Psoas muscle (tissue), 8 donors: ENCODE data around the gene OPTC. TPM values are rescaled to one million over a fixed set of nuclear protein-coding genes. Genes with fewer than 3 reads are reported as not detected.
A peak's percentile ranks its signal among the peaks of the same experiment; 100 is the strongest.

Source experiments
- ATAC-seq, 4 donors: fragments of 200-7000 bp; cut with Tn5 transposase; one replicate each; pipeline ENCODE4 v1.9.1; 2020; ENCODE audit warnings: moderate library complexity in 3 of 4, mild to moderate bottlenecking in 2 of 4
- DNase-seq, 2 donors: peaks; one replicate each; pipeline ENCODE4 v3.0.0-alpha.2; 2020
- H3K27ac ChIP-seq: fragments of 200-600 bp; one replicate; pipeline ENCODE4 v1.8.0; 2022
- H3K27me3 ChIP-seq, 3 donors: fragments of 200-600 bp in 1 of 3; one replicate each; pipeline versions ENCODE4 v1.6.1 to v1.8.0; 2013 to 2022; ENCODE audit warnings: low read length in 2 of 3, mild to moderate bottlenecking in 2 of 3, moderate library complexity in 1 of 3; ENCODE audit not compliant: insufficient read depth in 3 of 3
- H3K36me3 ChIP-seq, 2 donors: fragments of 200-600 bp in 1 of 2; one replicate each; pipeline versions ENCODE4 v1.6.1 to v1.8.0; 2013 to 2022; ENCODE audit warnings: low read depth in 1 of 2, mild to moderate bottlenecking in 1 of 2, moderate library complexity in 1 of 2; ENCODE audit not compliant: insufficient read depth in 1 of 2
- H3K4me1 ChIP-seq: fragments of 200-600 bp; one replicate; pipeline ENCODE4 v1.8.0; 2022
- H3K4me3 ChIP-seq: fragments of 200-600 bp; one replicate; pipeline ENCODE4 v1.8.0; 2022; ENCODE audit warnings: mild to moderate bottlenecking
- H3K9me3 ChIP-seq: fragments of 200-600 bp; one replicate; pipeline ENCODE4 v1.8.0; 2022
- WGBS, 3 donors: extraction: QIAGEN DNeasy Blood & Tissue Kit; methylation state at CpG; one replicate each; pipeline versions ENCODE4 v1.1.6 to v1.1.7; 2013; 5-methylcytosine and 5-hydroxymethylcytosine counted together
- intact Hi-C, 2 donors: fragments of 100-400 bp; cut with DNase I; formaldehyde crosslinking; loops; one replicate each; pipeline versions ENCODE4 v1.11.0 to v1.14.2; 2022
- polyA plus RNA-seq, 3 donors: library from polyadenylated mRNA; stranded (reverse); fragments of 200-250 nt; gene quantifications; one replicate each; pipeline ENCODE4 v1.2.3, GENCODE V29; 2013
- total RNA-seq, 4 donors: library from RNA; stranded (reverse); fragmentation: NEBNext Ultra II Directional in 2 of 4; extraction: Animal tissue kit (Norgen Biotek cat#: 25700) in 2 of 4; gene quantifications; one replicate each; pipeline versions ENCODE4 v1.2.1 to v1.2.4, GENCODE V29; 2021 to 2023
- TF ChIP-seq, protein P1 (sequence below): fragments of 200-600 bp; IDR thresholded peaks from one replicate; pipeline ENCODE4 v1.8.0; 2022; ENCODE audit warnings: antibody characterized with exemption
- donor health status: healthy with polysubstance abuse.
- donor health status: DM: no; HTN: no; CAD: no; lungs with moderate emphysema.
- donor health status: Bipolar disorder and iron deficiency.
- donor health status: healthy.
- donor health status: DM: yes; HTN: yes; CAD: no.
- donor health status: DM: no; HTN: no; CAD: no.
- donor health status: DM: no; HTN: no; CAD: no.
- donor health status: DM: yes; HTN: yes; CAD: no.

OPTC gene
- total and polyA plus RNA-seq, 7 donors: not detected

DNA sequence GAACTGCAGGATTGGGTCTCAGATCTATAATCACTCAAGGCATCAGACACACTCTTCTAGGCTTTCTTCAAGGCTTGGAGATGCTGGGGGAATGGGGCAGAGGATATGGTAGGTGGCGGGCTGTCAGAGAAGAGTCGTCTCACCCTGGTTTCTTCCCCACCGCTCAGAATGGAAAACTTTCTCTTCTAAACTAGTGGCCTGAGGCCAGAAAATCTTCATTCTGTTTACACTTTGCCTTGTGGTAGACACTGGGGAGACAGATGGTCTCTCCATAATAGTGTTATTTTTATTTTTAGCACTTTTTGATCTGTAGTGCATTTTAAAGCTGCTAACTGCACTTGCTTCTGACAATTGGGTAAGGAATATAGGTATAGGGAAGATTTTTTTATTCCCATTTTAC is 15.7 kb upstream of the OPTC start:
- Histone ChIP-seq H3K4me1 (no peaks in the 10 kb centered on the region), H3K4me3 (peak overlapping the region; percentile 44), H3K27ac (no peak overlapping the region), H3K36me3 (no peaks in the 10 kb centered on the region), H3K9me3 (no peaks in the 10 kb centered on the region), H3K27me3 (peaks cover 0 to 9% (median 4%) of the 10 kb centered on the region in 3 donors)
- TF ChIP-seq, protein P1, sequence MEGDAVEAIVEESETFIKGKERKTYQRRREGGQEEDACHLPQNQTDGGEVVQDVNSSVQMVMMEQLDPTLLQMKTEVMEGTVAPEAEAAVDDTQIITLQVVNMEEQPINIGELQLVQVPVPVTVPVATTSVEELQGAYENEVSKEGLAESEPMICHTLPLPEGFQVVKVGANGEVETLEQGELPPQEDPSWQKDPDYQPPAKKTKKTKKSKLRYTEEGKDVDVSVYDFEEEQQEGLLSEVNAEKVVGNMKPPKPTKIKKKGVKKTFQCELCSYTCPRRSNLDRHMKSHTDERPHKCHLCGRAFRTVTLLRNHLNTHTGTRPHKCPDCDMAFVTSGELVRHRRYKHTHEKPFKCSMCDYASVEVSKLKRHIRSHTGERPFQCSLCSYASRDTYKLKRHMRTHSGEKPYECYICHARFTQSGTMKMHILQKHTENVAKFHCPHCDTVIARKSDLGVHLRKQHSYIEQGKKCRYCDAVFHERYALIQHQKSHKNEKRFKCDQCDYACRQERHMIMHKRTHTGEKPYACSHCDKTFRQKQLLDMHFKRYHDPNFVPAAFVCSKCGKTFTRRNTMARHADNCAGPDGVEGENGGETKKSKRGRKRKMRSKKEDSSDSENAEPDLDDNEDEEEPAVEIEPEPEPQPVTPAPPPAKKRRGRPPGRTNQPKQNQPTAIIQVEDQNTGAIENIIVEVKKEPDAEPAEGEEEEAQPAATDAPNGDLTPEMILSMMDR: no peak
- intact Hi-C loops: no loop called here
- DNase-seq (no peak), ATAC-seq (no peak)
- 82 to 86% (median 85%) methylated on average over 3 of the region's 3 CpGs for WGBS, 3 donors

DNA sequence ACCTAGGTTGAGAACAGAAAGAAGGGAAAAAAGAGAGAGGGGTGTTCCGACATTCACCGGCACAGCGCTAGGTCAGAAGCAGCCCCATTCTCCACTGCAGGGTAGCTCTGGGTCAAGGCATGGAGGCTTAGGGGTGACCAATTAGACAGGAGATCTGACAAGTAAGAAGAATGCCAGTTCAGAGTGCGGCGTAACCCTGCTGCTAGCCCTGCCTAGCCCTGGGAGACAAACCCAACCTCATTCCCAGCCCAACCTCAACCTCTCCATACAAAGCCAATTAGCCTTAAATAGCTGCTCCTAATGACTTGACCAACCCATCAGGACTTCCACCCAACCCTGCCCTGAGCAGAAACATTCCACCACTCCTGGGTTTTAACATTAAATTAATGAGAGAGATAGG is 15.0 kb upstream of the OPTC start:
- H3K4me1 ChIP-seq: no peaks in the 10 kb centered on the region
- DNase-seq (no peak), ATAC-seq (no peak)
- no peak overlapping the region for H3K4me3 ChIP-seq
- intact Hi-C loops: no loop called here
- no peaks in the 10 kb centered on the region for H3K36me3 ChIP-seq
- WGBS, 3 donors: 81 to 93% (median 86%) methylated on average over 5 of the region's 5 CpGs
- peaks cover 0 to 9% (median 4%) of the 10 kb centered on the region in 3 donors for H3K27me3 ChIP-seq
- no peak overlapping the region for H3K27ac ChIP-seq
- no peaks in the 10 kb centered on the region for H3K9me3 ChIP-seq
- TF ChIP-seq, protein P1: no peak

DNA sequence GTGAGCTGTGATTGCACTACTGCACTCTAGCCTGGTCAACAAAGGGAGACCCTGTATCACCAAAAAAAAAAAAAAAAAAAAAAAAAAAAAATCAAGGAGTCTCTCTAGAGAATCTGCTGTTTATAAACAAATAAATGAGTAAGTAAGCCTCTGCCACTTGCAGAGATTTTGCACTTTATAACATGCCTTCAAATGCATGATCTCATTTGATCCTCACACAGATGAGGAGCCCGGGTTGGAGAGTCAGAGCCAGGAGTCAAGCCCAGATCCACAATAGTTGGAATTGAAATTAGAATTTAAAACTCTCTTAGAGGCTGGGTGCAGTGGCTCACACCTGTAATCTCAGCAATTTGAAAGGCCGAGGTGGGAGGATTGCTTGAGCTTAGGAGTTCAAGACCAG is 14.3 kb upstream of the OPTC start:
- H3K27me3 ChIP-seq: peaks cover 0 to 9% (median 4%) of the 10 kb centered on the region in 3 donors
- H3K4me3 ChIP-seq: no peak overlapping the region
- DNase-seq (no peak), ATAC-seq (no peak)
- WGBS, 3 donors: 46 to 73% (median 69%) methylated on average over 2 of the region's 2 CpGs
- H3K36me3 ChIP-seq: no peaks in the 10 kb centered on the region
- TF ChIP-seq, protein P1: no peak
- H3K27ac ChIP-seq: no peak overlapping the region
- no peaks in the 10 kb centered on the region for H3K4me1 ChIP-seq
- no peaks in the 10 kb centered on the region for H3K9me3 ChIP-seq
- intact Hi-C loops: no loop called here

DNA sequence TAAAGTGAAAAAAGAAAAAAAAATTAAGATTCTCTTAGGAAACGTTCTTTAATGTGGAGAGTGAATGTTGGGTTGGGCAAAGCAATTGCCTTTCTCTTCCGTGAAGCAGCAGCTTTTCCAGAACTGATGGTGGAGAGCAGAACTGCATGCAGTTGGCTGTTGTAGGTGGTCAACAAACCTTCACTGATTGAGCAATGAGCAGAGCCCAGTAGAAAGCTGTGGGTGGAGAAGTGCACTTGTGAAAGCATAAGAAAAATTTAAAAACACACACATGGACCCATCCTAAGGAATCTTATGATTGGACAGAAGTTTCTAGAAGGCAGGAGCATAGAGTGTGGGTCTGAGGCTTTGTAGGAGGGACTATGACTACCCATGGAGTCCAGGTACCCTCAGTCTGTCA is 13.9 kb upstream of the OPTC start:
- H3K36me3 ChIP-seq: no peaks in the 10 kb centered on the region
- H3K9me3 ChIP-seq: no peaks in the 10 kb centered on the region
- H3K4me3 ChIP-seq: no peak overlapping the region
- TF ChIP-seq, protein P1: no peak
- no peaks in the 10 kb centered on the region for H3K4me1 ChIP-seq
- DNase-seq (no peak), ATAC-seq (peak in 3 of 4 donors; percentile 34 to 61 (median 53))
- WGBS, 3 donors: 30 to 61% (median 46%) methylated on average over 2 of the region's 2 CpGs
- peak overlapping the region; percentile 46 for H3K27ac ChIP-seq
- intact Hi-C loops: no loop called here
- H3K27me3 ChIP-seq: peaks cover 0 to 5% (median 4%) of the 10 kb centered on the region in 3 donors

DNA sequence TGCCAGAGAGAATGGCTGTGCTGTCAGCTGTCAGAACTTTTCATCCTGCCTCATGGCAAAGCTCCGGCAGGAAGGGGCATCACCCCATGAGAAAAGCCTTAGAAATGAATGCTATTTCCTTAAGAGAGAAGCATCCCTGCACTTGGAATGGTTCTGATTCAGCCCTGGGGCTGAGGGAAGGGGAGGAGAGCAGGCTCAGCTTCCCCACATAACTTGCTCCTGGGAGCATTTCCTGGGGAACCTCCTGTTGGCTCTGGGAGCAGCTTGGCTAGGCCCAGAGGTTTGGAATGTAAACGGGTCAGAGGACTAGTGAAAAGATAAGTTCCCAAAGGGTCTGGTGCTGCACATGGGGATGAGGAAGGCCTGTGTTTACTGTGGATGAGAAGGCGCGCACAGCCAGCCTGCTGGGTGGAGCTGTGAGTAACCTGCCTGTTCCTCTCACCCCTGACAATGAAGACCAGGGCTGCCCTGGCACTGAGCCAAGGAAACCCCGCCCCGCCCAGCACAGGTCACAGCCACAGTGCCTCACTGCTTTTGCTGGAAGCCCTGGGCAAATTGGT is 13.3 kb upstream of the OPTC start:
- ATAC-seq (peak in 3 of 4 donors; percentile 47 to 57 (median 55)), DNase-seq (peak; percentile 52 to 76)
- H3K4me3 ChIP-seq: no peak overlapping the region
- WGBS, 3 donors: 25 to 39% (median 35%) methylated on average over 6 of the region's 6 CpGs
- H3K27me3 ChIP-seq: peaks cover 0 to 5% (median 4%) of the 10 kb centered on the region in 3 donors
- H3K27ac ChIP-seq: peak overlapping the region; percentile 46
- intact Hi-C loops: no loop called here
- no peaks in the 10 kb centered on the region for H3K36me3 ChIP-seq
- H3K9me3 ChIP-seq: no peaks in the 10 kb centered on the region
- H3K4me1 ChIP-seq: no peaks in the 10 kb centered on the region
- TF ChIP-seq, protein P1: no peak
